Upper lobe of right lung (tissue), 1 donor: ENCODE results near the gene FBXL12. TPM values are rescaled to one million over a fixed set of nuclear protein-coding genes. Genes with fewer than 3 reads are reported as not detected.
"Not testable (repeated sequence)": the region's sequence is repeated elsewhere in the genome, so short reads cannot be mapped to it uniquely, and the experiment has no call there.

ENCODE experiments used
- ATAC-seq: fragments of 200-7000 bp; cut with Tn5 transposase; one replicate; pipeline ENCODE4 v1.9.1; 2020; ENCODE audit warnings: mild to moderate bottlenecking, moderate library complexity
- DNase-seq: peaks from one replicate; pipeline ENCODE4 v3.0.0-alpha.2; 2020
- H3K27ac ChIP-seq: fragments of 200-600 bp; one replicate; pipeline ENCODE4 v1.8.0; 2022
- H3K27me3 ChIP-seq: fragments of 200-600 bp; one replicate; pipeline ENCODE4 v1.8.0; 2022; ENCODE audit warnings: mild to moderate bottlenecking
- H3K36me3 ChIP-seq: fragments of 200-600 bp; one replicate; pipeline ENCODE4 v1.8.0; 2022
- H3K4me1 ChIP-seq: fragments of 200-600 bp; one replicate; pipeline ENCODE4 v1.8.0; 2022
- H3K4me3 ChIP-seq: fragments of 200-600 bp; one replicate; pipeline ENCODE4 v1.8.0; 2022; ENCODE audit warnings: mild to moderate bottlenecking
- H3K9me3 ChIP-seq: fragments of 200-600 bp; one replicate; pipeline ENCODE4 v1.8.0; 2022
- CTCF ChIP-seq: fragments of 200-600 bp; IDR thresholded peaks from one replicate; pipeline ENCODE4 v1.8.0; 2022; ENCODE audit warnings: antibody characterized with exemption
- intact Hi-C: fragments of 100-400 bp; cut with DNase I; formaldehyde crosslinking; loops from one replicate; pipeline ENCODE4 v1.11.0; 2022
- total RNA-seq: library from RNA; stranded (reverse); fragmentation: NEBNext Ultra II Directional; extraction: Animal tissue kit (Norgen Biotek cat#: 25700); gene quantifications from one replicate; pipeline ENCODE4 v1.2.1, GENCODE V29; 2021
- donor health status: DM: no; HTN: yes; CAD: no; lungs with severe emphysema.

Gene FBXL12
- total RNA-seq, 1 donor from 2014 or later = 21.5 TPM

GRCh38 chr19:9823816-9824215, 4.9 kb upstream of the FBXL12 start:
- no peak overlapping the region for H3K4me3 ChIP-seq
- H3K4me1 ChIP-seq = peaks cover 24% of the 10 kb centered on the region
- no peaks in the 10 kb centered on the region for H3K36me3 ChIP-seq
- ATAC-seq (no peak), DNase-seq (no peak)
- intact Hi-C loops = no loop called here
- TF ChIP-seq CTCF = no peak
- no peak overlapping the region for H3K27ac ChIP-seq
- no peaks in the 10 kb centered on the region for H3K27me3 ChIP-seq
- no peaks in the 10 kb centered on the region for H3K9me3 ChIP-seq

GRCh38 chr19:9820034-9820433, 1.2 kb upstream of the FBXL12 start:
- peak overlapping the region; percentile 41 for H3K4me3 ChIP-seq
- intact Hi-C loops = not testable (repeated sequence)

GRCh38 chr19:9819596-9819909, 674 bp upstream of the FBXL12 start:
- ATAC-seq (no peak), DNase-seq (no peak)
- peak overlapping the region; percentile 68 for H3K27ac ChIP-seq
- H3K4me1 ChIP-seq = peaks cover 20% of the 10 kb centered on the region
- no peak for TF ChIP-seq CTCF
- no peaks in the 10 kb centered on the region for H3K9me3 ChIP-seq
- no peaks in the 10 kb centered on the region for H3K36me3 ChIP-seq
- intact Hi-C loops = no loop called here
- H3K4me3 ChIP-seq = peak overlapping the region; percentile 41
- H3K27me3 ChIP-seq = no peaks in the 10 kb centered on the region

More at GRCh38 chr19:9820034-9820433, 1.2 kb upstream of the FBXL12 start:
- H3K36me3 ChIP-seq, DNase-seq, H3K9me3 ChIP-seq, ATAC-seq, H3K27me3 ChIP-seq: not testable (repeated sequence)
- peaks cover 20% of the 10 kb centered on the region for H3K4me1 ChIP-seq
- peak overlapping the region; percentile 68 for H3K27ac ChIP-seq

GRCh38 chr19:9818175-9818733, 625 bp downstream of the FBXL12 start:
- peaks cover 20% of the 10 kb centered on the region for H3K4me1 ChIP-seq
- intact Hi-C loops = no loop called here
- peaks cover 12% of the 10 kb centered on the region for H3K36me3 ChIP-seq
- H3K4me3 ChIP-seq = peak overlapping the region; percentile 96
- no peaks in the 10 kb centered on the region for H3K27me3 ChIP-seq
- DNase-seq = no peak
- no peak for ATAC-seq
- no peak for TF ChIP-seq CTCF
- peak overlapping the region; percentile 95 for H3K27ac ChIP-seq
- H3K9me3 ChIP-seq = no peaks in the 10 kb centered on the region

- Histone ChIP-seq H3K4me3 (no peak overlapping the region), H3K27me3 (no peaks in the 10 kb centered on the region), H3K27ac (no peak overlapping the region), H3K36me3 (peaks cover 46% of the 10 kb centered on the region), H3K9me3 (no peaks in the 10 kb centered on the region), H3K4me1 (no peaks in the 10 kb centered on the region)
- ATAC-seq (peak; percentile 32), DNase-seq (no peak)
- no peak for TF ChIP-seq CTCF
- intact Hi-C loops = no loop called here
Observed at GRCh38 chr19:9811139-9811538, 7.7 kb downstream of the FBXL12 start.

GRCh38 chr19:9808855-9809824, 9.7 kb downstream of the FBXL12 start:
- no peaks in the 10 kb centered on the region for H3K9me3 ChIP-seq
- H3K4me3 ChIP-seq = no peak overlapping the region
- no peak for ATAC-seq
- DNase-seq = no peak
- H3K27ac ChIP-seq = no peak overlapping the region
- peaks cover 43% of the 10 kb centered on the region for H3K36me3 ChIP-seq
- no peaks in the 10 kb centered on the region for H3K4me1 ChIP-seq
- TF ChIP-seq CTCF = no peak
- intact Hi-C loops = loop anchor here (10.0 kb wide), 1 partner anchor 184 kb away; the partner anchor contains the start of gene ZNF561
- H3K27me3 ChIP-seq = no peaks in the 10 kb centered on the region
